CD4-positive, alpha-beta T cell (primary cell): Measurements from ENCODE around the gene RPGR. TPM values are rescaled to one million over a fixed set of nuclear protein-coding genes. Genes with fewer than 3 reads are reported as not detected.

Source experiments
- ATAC-seq: fragments of 200-7000 bp; cut with Tn5 transposase; one replicate; pipeline ENCODE4 v1.10.0; 2022; ENCODE audit warnings: mild to moderate bottlenecking; ENCODE audit not compliant: poor library complexity
- CTCF ChIA-PET: fragments of 350-600 bp; sonication (Branson Sonifier 250); formaldehyde crosslinking; loops from one replicate; lab custom pipeline; 2021; ENCODE audit warnings: antibody characterized with exemption, inconsistent platforms; lab: Charles Lee
- POLR2A ChIA-PET: fragments of 350-600 bp; sonication (Branson Sonifier 250); formaldehyde crosslinking; loops from one replicate; lab custom pipeline; 2021; ENCODE audit warnings: antibody characterized with exemption, inconsistent platforms; lab: Charles Lee
- DNase-seq, 14 experiments: peaks; one replicate each; pipeline ENCODE4 v3.0.0-alpha.2; 2013 to 2020; ENCODE audit warnings: mixed read lengths in 2 of 14
- H3K27ac ChIP-seq, 2 donors: one replicate each; pipeline versions ENCODE4 v1.5.1 to v1.7.0; 2013; ENCODE audit warnings: low read length in 2 of 2, low read depth in 1 of 2, mild to moderate bottlenecking in 1 of 2
- H3K27me3 ChIP-seq, 2 experiments: 1 replicate in 1 of 2; 2 replicates in 1 of 2; pipeline versions ENCODE4 v1.6.1 to v1.7.0; 2013; ENCODE audit warnings: low read length in 2 of 2, control low read depth in 1 of 2, mild to moderate bottlenecking in 1 of 2, moderate library complexity in 1 of 2; ENCODE audit not compliant: insufficient read depth in 2 of 2, control insufficient read depth in 1 of 2
- H3K36me3 ChIP-seq: one replicate; pipeline ENCODE4 v1.6.1; 2013; ENCODE audit warnings: low read length, control low read depth; ENCODE audit not compliant: insufficient read depth
- H3K4me1 ChIP-seq: one replicate; pipeline ENCODE4 v1.6.1; 2013; ENCODE audit warnings: low read length, control low read depth; ENCODE audit not compliant: insufficient read depth
- H3K4me3 ChIP-seq: one replicate; pipeline ENCODE4 v1.5.1; 2013; ENCODE audit warnings: mild to moderate bottlenecking, low read length, moderate library complexity
- H3K9me3 ChIP-seq, 2 experiments: 1 replicate in 1 of 2; 2 replicates in 1 of 2; pipeline versions ENCODE4 v1.6.1 to v1.7.0; 2013; ENCODE audit warnings: low read length in 2 of 2, mild to moderate bottlenecking in 2 of 2, control low read depth in 1 of 2, moderate library complexity in 1 of 2; ENCODE audit not compliant: control insufficient read depth in 1 of 2, insufficient read depth in 1 of 2
- H3K27ac Mint-ChIP-seq: one replicate; pipeline ENCODE4 v1.8.0; 2020; ENCODE audit warnings: mixed read lengths
- H3K27me3 Mint-ChIP-seq: one replicate; pipeline ENCODE4 v1.8.0; 2021; ENCODE audit warnings: mixed read lengths
- H3K36me3 Mint-ChIP-seq: one replicate; pipeline ENCODE4 v1.8.0; 2021; ENCODE audit warnings: low read depth, mixed read lengths
- H3K4me1 Mint-ChIP-seq: one replicate; pipeline ENCODE4 v1.8.0; 2021; ENCODE audit warnings: low read depth, mixed read lengths
- H3K4me3 Mint-ChIP-seq: one replicate; pipeline ENCODE4 v1.8.0; 2020; ENCODE audit warnings: mild to moderate bottlenecking, mixed read lengths
- H3K9me3 Mint-ChIP-seq: one replicate; pipeline ENCODE4 v1.8.0; 2020; ENCODE audit warnings: mixed read lengths
- CTCF ChIP-seq: fragments of 200-600 bp; IDR thresholded peaks from one replicate; pipeline ENCODE4 v1.8.0; 2022; ENCODE audit warnings: antibody characterized with exemption, mild to moderate bottlenecking
- intact Hi-C, 2 experiments: fragments of 100-400 bp; cut with DNase I in 1 of 2; cut with micrococcal nuclease in 1 of 2; formaldehyde crosslinking; loops; one replicate each; pipeline versions ENCODE4 v1.15.1 to v1.9.0; 2023 to 2025; cut with DNase I, micrococcal nuclease
- total RNA-seq, 174 experiments: library from RNA in 2 of 174; stranded (reverse) in 2 of 174; gene quantifications; one replicate each; pipeline ENCODE4 v1.2.3 and lab custom pipeline; 2021 to 2026

RPGR gene
- total RNA-seq, 2 experiments from 2014 or later = 17.1 to 18.2 TPM

- H3K4me1 ChIP-seq = no peaks in the 10 kb centered on the region
- H3K4me3 Mint-ChIP-seq = no peak overlapping the region
- H3K36me3 Mint-ChIP-seq = no peaks in the 10 kb centered on the region
- POLR2A ChIA-PET = no interaction called here
- no peak for ATAC-seq
- TF ChIP-seq CTCF = no peak
- H3K27ac ChIP-seq = no peak overlapping the region
- H3K27ac Mint-ChIP-seq = no peak overlapping the region
- H3K27me3 ChIP-seq = no peaks in the 10 kb centered on the region
- H3K9me3 ChIP-seq = no peaks in the 10 kb centered on the region
- no peaks in the 10 kb centered on the region for H3K27me3 Mint-ChIP-seq
- intact Hi-C loops = no loop called here
- H3K9me3 Mint-ChIP-seq = no peaks in the 10 kb centered on the region
- H3K4me3 ChIP-seq = no peak overlapping the region
- H3K36me3 ChIP-seq = no peaks in the 10 kb centered on the region
- DNase-seq = no peak
- CTCF ChIA-PET = no interaction called here
- no peaks in the 10 kb centered on the region for H3K4me1 Mint-ChIP-seq
Observed at GRCh38 chrX:38356401-38356800, 29.1 kb upstream of the RPGR start.

- no peak within 1 kb of the TSS for H3K4me3 ChIP-seq
- no peaks in the 10 kb centered on the region for H3K27me3 ChIP-seq
- CTCF ChIA-PET = interaction anchor here (1.1 kb wide), 1 partner anchor 11 kb away, joined by 3 read pairs; no protein-coding TSS in a partner anchor
- ATAC-seq (no peak), DNase-seq (no peak)
- no peaks in the 10 kb centered on the region for H3K36me3 Mint-ChIP-seq
- H3K4me3 Mint-ChIP-seq = no peak within 1 kb of the TSS
- peaks cover 9% of the 10 kb centered on the region for H3K27me3 Mint-ChIP-seq
- intact Hi-C loops = no loop called here
- no peaks in the 10 kb centered on the region for H3K9me3 Mint-ChIP-seq
- H3K27ac ChIP-seq = no peak within 1 kb of the TSS
- H3K36me3 ChIP-seq = no peaks in the 10 kb centered on the region
- H3K27ac Mint-ChIP-seq = no peak within 1 kb of the TSS
- no peaks in the 10 kb centered on the region for H3K4me1 ChIP-seq
- TF ChIP-seq CTCF = no peak
- POLR2A ChIA-PET = no interaction called here
- no peaks in the 10 kb centered on the region for H3K9me3 ChIP-seq
- H3K4me1 Mint-ChIP-seq = no peaks in the 10 kb centered on the region
Observed at GRCh38 chrX:38352362-38352761, 25.1 kb upstream of the RPGR start, which contains the start of gene OTC. Gene OTC, plus strand, starts transcription at chrX:38352604. Its CDS starts 93 bp downstream, at chrX:38352697.

DNA sequence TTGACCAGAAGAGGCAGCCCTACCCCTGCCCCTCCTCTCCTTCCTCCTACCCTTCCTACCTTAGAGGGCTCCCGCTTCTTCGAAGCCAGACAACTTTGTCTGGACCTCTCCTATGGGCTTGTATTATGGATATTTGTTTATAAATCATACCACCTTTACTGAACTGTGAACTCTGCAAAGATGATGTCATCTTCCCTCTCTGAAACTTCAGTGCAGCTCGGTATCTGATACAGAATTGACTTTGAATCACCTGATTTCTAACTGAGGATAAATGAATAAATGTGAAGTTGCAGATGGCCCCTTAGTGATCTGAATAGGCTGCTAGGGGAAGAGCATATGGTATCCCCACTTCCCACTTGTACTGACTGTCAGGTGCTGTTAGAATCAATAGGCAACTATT, 24.0 kb upstream of the RPGR start:
- CTCF ChIA-PET = no interaction called here

More for the DNA sequence above, 24.0 kb upstream of the RPGR start:
- Mint-ChIP-seq H3K4me3 (no peak overlapping the region), H3K4me1 (no peaks in the 10 kb centered on the region), H3K27ac (no peak overlapping the region), H3K9me3 (no peaks in the 10 kb centered on the region), H3K36me3 (no peaks in the 10 kb centered on the region), H3K27me3 (peaks cover 9% of the 10 kb centered on the region)
- Histone ChIP-seq H3K36me3 (no peaks in the 10 kb centered on the region), H3K4me1 (no peaks in the 10 kb centered on the region), H3K4me3 (no peak overlapping the region), H3K27ac (no peak overlapping the region), H3K9me3 (no peaks in the 10 kb centered on the region), H3K27me3 (no peaks in the 10 kb centered on the region)
- no peak for DNase-seq
- TF ChIP-seq CTCF = no peak
- no peak for ATAC-seq
- intact Hi-C loops = no loop called here
- POLR2A ChIA-PET = no interaction called here
